ENCODE data around the gene REEP2. TPM values are rescaled to one million over a fixed set of nuclear protein-coding genes. Genes with fewer than 3 reads are reported as not detected.

Gene REEP2
- total and polyA plus RNA-seq, 2 experiments from 2014 or later, result 20.5 to 29.8 TPM

DNA sequence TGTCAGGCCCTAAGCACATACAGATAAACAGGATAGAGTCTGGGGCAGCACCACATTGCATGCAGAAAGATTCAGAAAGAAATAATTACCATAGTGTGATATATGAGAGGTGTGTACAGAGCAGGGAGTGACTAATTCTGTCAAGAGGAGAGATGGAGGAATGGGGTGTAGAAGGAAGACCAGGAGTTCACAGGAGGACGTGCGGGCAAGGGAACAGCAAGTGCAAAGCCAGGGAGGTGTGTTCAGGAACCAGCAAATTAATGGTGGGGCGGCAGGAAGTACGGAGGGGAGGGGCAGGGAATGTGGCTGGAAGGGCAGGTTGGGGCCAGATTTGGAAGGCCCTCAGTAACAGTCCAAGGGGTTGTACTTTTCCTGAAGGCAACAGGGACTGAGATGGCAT, 43.8 kb downstream of the REEP2 start (continued):
- no peak for TF ChIP-seq ZNF462 (CRISPR knock-in tag; IDR thresholded peaks at IDR 0.05)
- no peak for TF ChIP-seq ETS1 (IDR thresholded peaks at IDR 0.05)
- no peak for TF ChIP-seq CREB1 (CRISPR knock-in tag; IDR thresholded peaks at IDR 0.05; ENCODE audit: low read depth)

GRCh38 chr5:138488481-138488945, 49.7 kb downstream of the REEP2 start:
- H3K9me3 Mint-ChIP-seq, result no peaks in the 10 kb centered on the region; the same call in 2 of the 3 replicates
- no peaks in the 10 kb centered on the region; the same call in 2 of the 3 replicates for H3K36me3 Mint-ChIP-seq (ENCODE audit: low read depth)
- Histone ChIP-seq H3F3A (replicated peaks; ENCODE audit: low read depth) (0 out of 2 replicates have a peak, but pooled peaks cover 7% of the 10 kb centered on the region), H2AFZ (no peak overlapping the region), H3K4me2 (no peak overlapping the region), H3K27me3 (ENCODE audit: insufficient read depth) (peaks cover 26% of the 10 kb centered on the region), H4K20me1 (replicated peaks; ENCODE audit: insufficient read depth) (no peaks in the 10 kb centered on the region), H3K9me2 (ENCODE audit: insufficient read depth) (no peaks in the 10 kb centered on the region), H3K4me3 (no peak overlapping the region), H3K27ac (ENCODE audit: low read depth) (no peak overlapping the region), H3K36me3 (ENCODE audit: insufficient read depth) (no peaks in the 10 kb centered on the region), H3K79me2 (replicated peaks; ENCODE audit: insufficient read depth) (no peaks in the 10 kb centered on the region), H3K4me1 (ENCODE audit: insufficient read depth) (peaks cover 7% of the 10 kb centered on the region)
- H3K4me3 Mint-ChIP-seq, result no peak overlapping the region
- DNase-seq (ENCODE audit: low spot score) (no peak), ATAC-seq (no peak)
- peaks cover 34% of the 10 kb centered on the region for H3K27me3 Mint-ChIP-seq (ENCODE audit: insufficient read depth, low read depth, poor library complexity)
- H3K27ac Mint-ChIP-seq, result no peak overlapping the region
- peaks cover 24% of the 10 kb centered on the region for H3K4me1 Mint-ChIP-seq
- no peak for TF ChIP-seq ZNF331 (CRISPR knock-in tag; IDR thresholded peaks at IDR 0.05; ENCODE audit: low read depth)
- no peak for TF ChIP-seq CREB1 (CRISPR knock-in tag; IDR thresholded peaks at IDR 0.05; ENCODE audit: low read depth)
- no peak for TF ChIP-seq ETS1 (IDR thresholded peaks at IDR 0.05)
- TF ChIP-seq, protein P1, sequence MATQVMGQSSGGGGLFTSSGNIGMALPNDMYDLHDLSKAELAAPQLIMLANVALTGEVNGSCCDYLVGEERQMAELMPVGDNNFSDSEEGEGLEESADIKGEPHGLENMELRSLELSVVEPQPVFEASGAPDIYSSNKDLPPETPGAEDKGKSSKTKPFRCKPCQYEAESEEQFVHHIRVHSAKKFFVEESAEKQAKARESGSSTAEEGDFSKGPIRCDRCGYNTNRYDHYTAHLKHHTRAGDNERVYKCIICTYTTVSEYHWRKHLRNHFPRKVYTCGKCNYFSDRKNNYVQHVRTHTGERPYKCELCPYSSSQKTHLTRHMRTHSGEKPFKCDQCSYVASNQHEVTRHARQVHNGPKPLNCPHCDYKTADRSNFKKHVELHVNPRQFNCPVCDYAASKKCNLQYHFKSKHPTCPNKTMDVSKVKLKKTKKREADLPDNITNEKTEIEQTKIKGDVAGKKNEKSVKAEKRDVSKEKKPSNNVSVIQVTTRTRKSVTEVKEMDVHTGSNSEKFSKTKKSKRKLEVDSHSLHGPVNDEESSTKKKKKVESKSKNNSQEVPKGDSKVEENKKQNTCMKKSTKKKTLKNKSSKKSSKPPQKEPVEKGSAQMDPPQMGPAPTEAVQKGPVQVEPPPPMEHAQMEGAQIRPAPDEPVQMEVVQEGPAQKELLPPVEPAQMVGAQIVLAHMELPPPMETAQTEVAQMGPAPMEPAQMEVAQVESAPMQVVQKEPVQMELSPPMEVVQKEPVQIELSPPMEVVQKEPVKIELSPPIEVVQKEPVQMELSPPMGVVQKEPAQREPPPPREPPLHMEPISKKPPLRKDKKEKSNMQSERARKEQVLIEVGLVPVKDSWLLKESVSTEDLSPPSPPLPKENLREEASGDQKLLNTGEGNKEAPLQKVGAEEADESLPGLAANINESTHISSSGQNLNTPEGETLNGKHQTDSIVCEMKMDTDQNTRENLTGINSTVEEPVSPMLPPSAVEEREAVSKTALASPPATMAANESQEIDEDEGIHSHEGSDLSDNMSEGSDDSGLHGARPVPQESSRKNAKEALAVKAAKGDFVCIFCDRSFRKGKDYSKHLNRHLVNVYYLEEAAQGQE (IDR thresholded peaks at IDR 0.05; ENCODE audit: unreplicated experiment), result no peak
- TF ChIP-seq NANOG (IDR thresholded peaks at IDR 0.05; ENCODE audit: borderline replicate concordance), result no peak
- no peak for TF ChIP-seq JUNB (IDR thresholded peaks at IDR 0.05; ENCODE audit: unreplicated experiment)

All from GM23338 (cell line).